Gastrocnemius medialis (tissue), 4 donors: Measurements from ENCODE around the gene FLVCR1.

Experiments
- CTCF ChIP-seq, 5 experiments: fragments of 450-650 bp in 3 of 5; fragments of 200-600 bp in 2 of 5; sonication (generic) in 2 of 5; IDR thresholded peaks in 4 of 5; conservative IDR thresholded peaks in 1 of 5; 1 replicate in 4 of 5; 2 replicates in 1 of 5; pipeline ENCODE4 v1.5.1; 2016 to 2019; ENCODE audit warnings: antibody characterized with exemption in 5 of 5, mild to moderate bottlenecking in 3 of 5, moderate library complexity in 3 of 5
- POLR2A ChIP-seq, 2 donors: fragments of 450-650 bp; IDR thresholded peaks; one replicate each; pipeline ENCODE4 v1.6.1; 2017; ENCODE audit warnings: antibody characterized with exemption in 2 of 2, mild to moderate bottlenecking in 2 of 2, moderate library complexity in 2 of 2

- TF ChIP-seq CTCF (IDR thresholded peaks at IDR 0.05 in 4 of 5, conservative IDR thresholded peaks at IDR 0.05 in 1 of 5): no peak
- no peak for TF ChIP-seq POLR2A (IDR thresholded peaks at IDR 0.05)
Measured at GRCh38 chr1:212938846-212939245, 80.8 kb downstream of the FLVCR1 start.
